IPS DF 4.7 (cell line): ENCODE results near the gene ATG7.
"Not testable (repeated sequence)": the region's sequence is repeated elsewhere in the genome, so short reads cannot be mapped to it uniquely, and the experiment has no call there.

Source experiments
- DNase-seq: peaks from one replicate; pipeline ENCODE4 v3.0.0-alpha.2; 2013; ENCODE audit warnings: low spot score; ENCODE audit errors: extremely low read depth

Gene ATG7

GRCh38 chr3:11251807-11252176 lies 20.4 kb upstream of the ATG7 start:
- DNase-seq = no peak

- no peak for DNase-seq
Observed at GRCh38 chr3:11254876-11255275, 17.3 kb upstream of the ATG7 start.

GRCh38 chr3:11255537-11255936 lies 16.7 kb upstream of the ATG7 start:
- DNase-seq = not testable (repeated sequence)

- no peak for DNase-seq
Observed at GRCh38 chr3:11258958-11259357, 13.2 kb upstream of the ATG7 start.

- no peak for DNase-seq
Observed at GRCh38 chr3:11260460-11260859, 11.7 kb upstream of the ATG7 start.

- no peak for DNase-seq
Observed at GRCh38 chr3:11269007-11269406, 3.2 kb upstream of the ATG7 start.

- DNase-seq = no peak
Observed at GRCh38 chr3:11272906-11273574, 843 bp downstream of the ATG7 start.

GRCh38 chr3:11273891-11274291 lies 1.7 kb downstream of the ATG7 start:
- DNase-seq = no peak

GRCh38 chr3:11274566-11275142 lies 2.5 kb downstream of the ATG7 start:
- no peak for DNase-seq

GRCh38 chr3:11275926-11276325 lies 3.7 kb downstream of the ATG7 start:
- DNase-seq = no peak

- DNase-seq = no peak
Observed at GRCh38 chr3:11276901-11277300, 4.7 kb downstream of the ATG7 start.

GRCh38 chr3:11282250-11283138 lies 10.3 kb downstream of the ATG7 start:
- no peak for DNase-seq

- no peak for DNase-seq
Observed at GRCh38 chr3:11283139-11283475, 10.9 kb downstream of the ATG7 start.

- DNase-seq = no peak
Observed at GRCh38 chr3:11284011-11284410, 11.8 kb downstream of the ATG7 start.

GRCh38 chr3:11285471-11285870 lies 13.3 kb downstream of the ATG7 start:
- DNase-seq = no peak

- no peak for DNase-seq
Observed at GRCh38 chr3:11287404-11287803, 15.2 kb downstream of the ATG7 start.

GRCh38 chr3:11288021-11288491 lies 15.9 kb downstream of the ATG7 start:
- no peak for DNase-seq

- DNase-seq = no peak
Observed at GRCh38 chr3:11288786-11289637, 16.8 kb downstream of the ATG7 start.

GRCh38 chr3:11289864-11290263 lies 17.7 kb downstream of the ATG7 start:
- no peak for DNase-seq

- no peak for DNase-seq
Observed at GRCh38 chr3:11290743-11291680, 18.8 kb downstream of the ATG7 start.
